Activated T-cell treated with anti-CD3 and anti-CD28 coated beads for 24 hours (primary cell): ENCODE results near the gene TPSAB1.

Source experiments
- DNase-seq: peaks from one replicate; pipeline ENCODE4 v3.0.0-alpha.2; 2020; ENCODE audit warnings: low read depth

TPSAB1 gene

GRCh38 chr16:1210461-1210860 is 30.0 kb upstream of the TPSAB1 start:
- DNase-seq, result no peak

GRCh38 chr16:1211451-1212268 is 28.8 kb upstream of the TPSAB1 start:
- no peak for DNase-seq

- DNase-seq, result no peak
Measured at GRCh38 chr16:1212616-1213194, 27.8 kb upstream of the TPSAB1 start.

GRCh38 chr16:1213231-1213630 is 27.3 kb upstream of the TPSAB1 start:
- no peak for DNase-seq

- no peak for DNase-seq
Measured at GRCh38 chr16:1213796-1214372, 26.6 kb upstream of the TPSAB1 start.

GRCh38 chr16:1214719-1215118 is 25.8 kb upstream of the TPSAB1 start:
- no peak for DNase-seq

GRCh38 chr16:1215574-1216295 is 24.8 kb upstream of the TPSAB1 start:
- no peak for DNase-seq

GRCh38 chr16:1216296-1216619 is 24.2 kb upstream of the TPSAB1 start:
- no peak for DNase-seq

GRCh38 chr16:1216681-1217400 is 23.7 kb upstream of the TPSAB1 start:
- DNase-seq, result no peak

- no peak for DNase-seq
Measured at GRCh38 chr16:1217526-1217925, 23.0 kb upstream of the TPSAB1 start.

- no peak for DNase-seq
Measured at GRCh38 chr16:1218061-1218929, 22.2 kb upstream of the TPSAB1 start.

- no peak for DNase-seq
Measured at GRCh38 chr16:1218930-1219611, 21.4 kb upstream of the TPSAB1 start.

GRCh38 chr16:1220098-1220728 is 20.3 kb upstream of the TPSAB1 start:
- no peak for DNase-seq

- DNase-seq, result no peak
Measured at GRCh38 chr16:1220841-1221627, 19.5 kb upstream of the TPSAB1 start.

- DNase-seq, result no peak
Measured at GRCh38 chr16:1221628-1222552, 18.6 kb upstream of the TPSAB1 start.

- DNase-seq, result no peak
Measured at GRCh38 chr16:1222553-1223354, 17.8 kb upstream of the TPSAB1 start.
